ENCODE measurements around the gene COG3. TPM values are rescaled to one million over a fixed set of nuclear protein-coding genes. Genes with fewer than 3 reads are reported as not detected.

Gene COG3
- total and polyA plus RNA-seq, 12 donors = 9.9 to 18.0 (median 15.4) TPM

DNA sequence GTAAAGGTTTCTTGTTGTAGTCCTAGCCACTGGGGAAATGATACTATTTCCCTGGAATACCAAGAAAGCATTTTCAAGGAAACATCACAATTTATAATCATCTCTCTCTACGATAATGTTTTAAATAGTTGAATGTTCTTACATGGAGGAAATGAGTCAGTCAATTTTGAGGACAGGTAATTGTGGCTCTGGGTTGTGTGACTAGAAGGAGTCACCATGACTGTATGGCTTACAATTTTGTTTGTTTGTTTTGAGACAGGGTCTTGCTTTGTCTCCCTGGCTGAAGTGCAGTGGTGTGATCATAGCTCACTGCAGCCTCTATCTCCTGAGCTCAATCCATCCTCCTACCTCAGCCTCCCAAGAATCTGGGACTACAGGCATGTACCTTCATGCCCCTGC is 47.4 kb downstream of the COG3 start:
- no peak overlapping the region for H3K4me3 ChIP-seq
- intact Hi-C loops (cut with DNase I) = loop anchor here in 2 of 10 donors (5.0 to 10.0 kb wide), 2 partner anchors 650 to 653 kb away; no protein-coding TSS in a partner anchor
- H3K27me3 ChIP-seq = no peaks in the 10 kb centered on the region
- 62 to 74% methylated on average over 1 of the region's 1 CpG for WGBS, 2 donors
- DNase-seq = no peak
- TF ChIP-seq, protein P1, sequence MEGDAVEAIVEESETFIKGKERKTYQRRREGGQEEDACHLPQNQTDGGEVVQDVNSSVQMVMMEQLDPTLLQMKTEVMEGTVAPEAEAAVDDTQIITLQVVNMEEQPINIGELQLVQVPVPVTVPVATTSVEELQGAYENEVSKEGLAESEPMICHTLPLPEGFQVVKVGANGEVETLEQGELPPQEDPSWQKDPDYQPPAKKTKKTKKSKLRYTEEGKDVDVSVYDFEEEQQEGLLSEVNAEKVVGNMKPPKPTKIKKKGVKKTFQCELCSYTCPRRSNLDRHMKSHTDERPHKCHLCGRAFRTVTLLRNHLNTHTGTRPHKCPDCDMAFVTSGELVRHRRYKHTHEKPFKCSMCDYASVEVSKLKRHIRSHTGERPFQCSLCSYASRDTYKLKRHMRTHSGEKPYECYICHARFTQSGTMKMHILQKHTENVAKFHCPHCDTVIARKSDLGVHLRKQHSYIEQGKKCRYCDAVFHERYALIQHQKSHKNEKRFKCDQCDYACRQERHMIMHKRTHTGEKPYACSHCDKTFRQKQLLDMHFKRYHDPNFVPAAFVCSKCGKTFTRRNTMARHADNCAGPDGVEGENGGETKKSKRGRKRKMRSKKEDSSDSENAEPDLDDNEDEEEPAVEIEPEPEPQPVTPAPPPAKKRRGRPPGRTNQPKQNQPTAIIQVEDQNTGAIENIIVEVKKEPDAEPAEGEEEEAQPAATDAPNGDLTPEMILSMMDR (IDR thresholded peaks at IDR 0.05) = no peak
- H3K9me3 ChIP-seq = no peaks in the 10 kb centered on the region
- peaks cover 0 to 96% (median 67%) of the 10 kb centered on the region in 9 donors for H3K36me3 ChIP-seq
- no peak for ATAC-seq
- peaks cover 0 to 8% (median 0%) of the 10 kb centered on the region in 9 donors for H3K4me1 ChIP-seq
- peak overlapping the region in 1 of 10 donors; percentile 21 for H3K27ac ChIP-seq

DNA sequence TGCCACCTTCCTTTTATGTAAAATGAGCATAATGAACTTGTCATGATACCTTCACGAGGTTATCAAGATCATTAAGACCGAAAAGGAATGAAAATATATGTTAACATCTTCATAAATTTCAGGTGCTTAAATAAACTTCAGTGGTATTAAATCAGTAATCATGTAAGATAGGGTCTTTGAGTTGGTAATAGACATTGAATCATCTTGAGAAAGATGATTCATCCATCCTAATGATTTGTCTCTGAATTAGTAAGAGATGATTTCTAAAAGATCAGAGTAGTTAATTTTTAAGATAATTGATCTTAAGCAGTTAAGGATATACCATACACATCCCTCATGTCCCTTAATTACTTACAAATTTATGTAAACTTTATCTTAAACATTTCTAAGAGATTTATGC is 52.0 kb downstream of the COG3 start:
- Histone ChIP-seq H3K4me3 (no peak overlapping the region), H3K27me3 (no peaks in the 10 kb centered on the region), H3K9me3 (no peaks in the 10 kb centered on the region), H3K4me1 (peaks cover 0 to 10% (median 0%) of the 10 kb centered on the region in 9 donors), H3K27ac (no peak overlapping the region), H3K36me3 (peaks cover 0 to 96% (median 56%) of the 10 kb centered on the region in 9 donors)
- 83 to 84% methylated on average over 2 of the region's 2 CpGs for WGBS, 2 donors
- intact Hi-C loops (cut with DNase I) = loop anchor here in 1 of 10 donors (10.0 kb wide), 1 partner anchor 648 kb away; no protein-coding TSS in a partner anchor
- DNase-seq = no peak
- ATAC-seq = no peak
- TF ChIP-seq, protein P1 (IDR thresholded peaks at IDR 0.05) = no peak

DNA sequence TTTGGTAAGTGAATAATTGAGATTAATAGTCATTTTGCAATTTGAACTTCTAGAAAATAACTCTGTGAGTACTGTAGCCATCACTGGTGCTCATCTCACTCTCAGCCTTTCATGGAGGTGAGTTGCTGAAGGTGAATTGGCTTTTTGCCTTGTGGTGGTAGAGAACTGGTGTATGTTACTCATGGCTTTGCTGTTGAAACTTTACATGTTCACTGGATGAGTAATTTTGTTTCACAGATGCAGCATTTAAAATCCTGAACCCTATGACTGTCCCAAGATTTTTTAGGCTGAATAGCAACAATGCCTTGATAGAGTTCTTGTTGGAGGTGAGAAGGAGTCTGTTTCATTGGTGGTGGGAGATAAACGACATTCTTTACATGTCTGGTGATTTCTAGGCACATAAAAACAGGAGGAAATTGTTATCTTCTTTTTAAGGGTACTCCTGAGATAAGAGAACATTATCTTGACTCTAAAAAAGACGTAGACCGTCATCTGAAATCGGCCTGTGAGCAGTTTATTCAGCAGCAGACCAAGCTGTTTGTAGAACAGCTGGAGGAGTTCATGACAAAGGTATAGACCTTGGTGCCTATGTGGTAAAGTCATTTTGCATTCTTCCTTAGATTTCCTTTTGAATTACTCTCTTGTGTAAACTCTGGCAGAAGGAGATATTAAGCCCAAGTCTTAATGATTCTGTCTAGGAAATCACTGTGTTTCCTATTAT is 53.9 kb downstream of the COG3 start:
- Histone ChIP-seq H3K9me3 (no peaks in the 10 kb centered on the region), H3K36me3 (peaks cover 0 to 100% (median 49%) of the 10 kb centered on the region in 9 donors), H3K4me1 (peaks cover 0 to 9% (median 0%) of the 10 kb centered on the region in 9 donors), H3K27ac (peak overlapping the region in 1 of 10 donors; percentile 61), H3K27me3 (no peaks in the 10 kb centered on the region), H3K4me3 (no peak overlapping the region)
- DNase-seq (no peak), ATAC-seq (no peak)
- intact Hi-C loops (cut with DNase I) = loop anchor here in 1 of 10 donors (10.0 kb wide), 1 partner anchor 646 kb away; no protein-coding TSS in a partner anchor
- WGBS, 2 donors = 37 to 48% methylated on average over 4 of the region's 4 CpGs
- TF ChIP-seq, protein P1 (IDR thresholded peaks at IDR 0.05) = no peak

DNA sequence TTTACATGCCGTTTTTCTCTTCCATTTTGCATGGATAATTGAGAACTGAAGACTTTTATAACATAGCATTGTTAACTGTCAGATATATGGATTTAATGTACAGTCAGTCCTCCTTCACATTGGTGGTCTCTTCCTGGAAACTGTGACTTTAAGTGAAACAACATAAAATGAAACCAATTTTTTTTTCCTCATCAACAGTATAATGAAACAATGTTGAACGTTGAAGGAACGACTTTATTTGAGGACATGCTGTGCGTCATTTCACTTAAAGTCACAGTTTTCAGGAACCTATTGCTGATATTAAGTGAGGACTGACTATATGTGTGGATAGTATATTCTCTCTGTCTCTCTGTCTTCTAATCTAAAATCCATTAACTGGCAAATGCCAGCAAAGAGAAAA is 54.8 kb downstream of the COG3 start:
- intact Hi-C loops (cut with DNase I) = loop anchor here in 1 of 10 donors (10.0 kb wide), 1 partner anchor 645 kb away; no protein-coding TSS in a partner anchor
- Histone ChIP-seq H3K36me3 (peaks cover 0 to 100% (median 49%) of the 10 kb centered on the region in 9 donors), H3K9me3 (no peaks in the 10 kb centered on the region), H3K4me3 (no peak overlapping the region), H3K27me3 (no peaks in the 10 kb centered on the region), H3K27ac (peak overlapping the region in 1 of 10 donors; percentile 61), H3K4me1 (peaks cover 0 to 9% (median 3%) of the 10 kb centered on the region in 9 donors)
- DNase-seq (no peak), ATAC-seq (no peak)
- WGBS, 2 donors = 84 to 85% methylated on average over 4 of the region's 4 CpGs
- TF ChIP-seq, protein P1 (IDR thresholded peaks at IDR 0.05) = no peak
